GM21619 (cell line): ENCODE measurements around the gene CNTNAP2.
A peak's percentile ranks its signal among the peaks of the same experiment; 100 is the strongest.
"Not testable (repeated sequence)": the region's sequence is repeated elsewhere in the genome, so short reads cannot be mapped to it uniquely, and the experiment has no call there.

Experiments
- ATAC-seq: cut with Tn5 transposase; IDR thresholded peaks from one replicate; pipeline ENCODE4 v1.9.1; 2021; ENCODE audit not compliant: unreplicated experiment

Gene CNTNAP2

GRCh38 chr7:148395990-148396716 is 2279.6 kb downstream of the CNTNAP2 start:
- ATAC-seq: no peak

GRCh38 chr7:148397056-148397455 is 2280.5 kb downstream of the CNTNAP2 start:
- ATAC-seq: no peak

GRCh38 chr7:148397551-148397950 is 2280.9 kb downstream of the CNTNAP2 start:
- ATAC-seq: no peak

GRCh38 chr7:148397985-148398384 is 2281.4 kb downstream of the CNTNAP2 start:
- no peak for ATAC-seq

GRCh38 chr7:148398844-148399365 is 2282.3 kb downstream of the CNTNAP2 start:
- peak; percentile 81 for ATAC-seq

- no peak for ATAC-seq
Measured at GRCh38 chr7:148400101-148400500, 2283.5 kb downstream of the CNTNAP2 start.

- no peak for ATAC-seq
Measured at GRCh38 chr7:148402159-148402558, 2285.6 kb downstream of the CNTNAP2 start.

GRCh38 chr7:148403466-148403993 is 2286.9 kb downstream of the CNTNAP2 start:
- ATAC-seq: no peak

- no peak for ATAC-seq
Measured at GRCh38 chr7:148408307-148408706, 2291.7 kb downstream of the CNTNAP2 start.

GRCh38 chr7:148410905-148411304 is 2294.3 kb downstream of the CNTNAP2 start:
- no peak for ATAC-seq

GRCh38 chr7:148412691-148413090 is 2296.1 kb downstream of the CNTNAP2 start:
- no peak for ATAC-seq

- ATAC-seq: peak; percentile 89
Measured at GRCh38 chr7:148419856-148420832, 2303.5 kb downstream of the CNTNAP2 start.

GRCh38 chr7:148422030-148422429 is 2305.4 kb downstream of the CNTNAP2 start:
- no peak for ATAC-seq

GRCh38 chr7:148426393-148426792 is 2309.8 kb downstream of the CNTNAP2 start:
- not testable (repeated sequence) for ATAC-seq

GRCh38 chr7:148430690-148431089 is 2314.1 kb downstream of the CNTNAP2 start:
- ATAC-seq: not testable (repeated sequence)

GRCh38 chr7:148433521-148434180 is 2317.1 kb downstream of the CNTNAP2 start:
- ATAC-seq: no peak

GRCh38 chr7:148434181-148434757 is 2317.7 kb downstream of the CNTNAP2 start:
- no peak for ATAC-seq

GRCh38 chr7:148434887-148435286 is 2318.3 kb downstream of the CNTNAP2 start:
- no peak for ATAC-seq

- ATAC-seq: no peak
Measured at GRCh38 chr7:148435715-148436114, 2319.1 kb downstream of the CNTNAP2 start.

GRCh38 chr7:148436135-148436534 is 2319.5 kb downstream of the CNTNAP2 start:
- no peak for ATAC-seq
